GM20000 (cell line): ENCODE results near the gene ASAP3.

Experiments used
- DNase-seq: peaks from one replicate; pipeline ENCODE4 v3.0.0; 2012; ENCODE audit warnings: low spot score
- CTCF ChIP-seq: IDR thresholded peaks from 2 replicates; pipeline ENCODE4 v1.5.1; 2012; ENCODE audit warnings: mild to moderate bottlenecking, control low read depth; ENCODE audit errors: extremely low read depth, missing control alignments

The ASAP3 gene

GRCh38 chr1:23528250-23528978, 44.4 kb upstream of the ASAP3 start:
- peak; percentile 67 for DNase-seq
- no peak for TF ChIP-seq CTCF

GRCh38 chr1:23527900-23528249, 43.9 kb upstream of the ASAP3 start:
- DNase-seq = no peak
- no peak for TF ChIP-seq CTCF

GRCh38 chr1:23527366-23527765, 43.4 kb upstream of the ASAP3 start:
- TF ChIP-seq CTCF = no peak

GRCh38 chr1:23526329-23527041, 42.5 kb upstream of the ASAP3 start:
- DNase-seq = no peak
- TF ChIP-seq CTCF = no peak

More at GRCh38 chr1:23527366-23527765, 43.4 kb upstream of the ASAP3 start:
- DNase-seq = no peak

- DNase-seq = peak; percentile 63
- TF ChIP-seq CTCF = no peak
Observed at GRCh38 chr1:23525558-23526250, 41.7 kb upstream of the ASAP3 start.

GRCh38 chr1:23524716-23525401, 40.9 kb upstream of the ASAP3 start:
- no peak for DNase-seq
- TF ChIP-seq CTCF = no peak
